IPS-20b (cell line): ENCODE measurements around the gene NUP210.

Experiments used
- H3K27ac ChIP-seq: one replicate; pipeline ENCODE4 v1.5.1; 2013; ENCODE audit warnings: low read length
- H3K27me3 ChIP-seq: 2 replicates; pipeline ENCODE4 v1.6.1; 2013; ENCODE audit warnings: mild to moderate bottlenecking, low read length, inconsistent platforms; ENCODE audit not compliant: insufficient read depth
- H3K36me3 ChIP-seq: 2 replicates; pipeline ENCODE4 v1.6.1; 2013; ENCODE audit warnings: low read depth, mild to moderate bottlenecking, inconsistent platforms, low read length, moderate library complexity; ENCODE audit not compliant: insufficient read depth
- H3K4me1 ChIP-seq: 2 replicates; pipeline ENCODE4 v1.6.1; 2013; ENCODE audit warnings: mild to moderate bottlenecking, control low read depth, inconsistent platforms, low read length, moderate library complexity; ENCODE audit not compliant: insufficient read depth
- H3K4me3 ChIP-seq: 2 replicates; pipeline ENCODE4 v1.5.1; 2013; ENCODE audit warnings: mild to moderate bottlenecking, low read length, inconsistent platforms
- H3K9ac ChIP-seq: 2 replicates; pipeline ENCODE4 v1.6.1; 2013; ENCODE audit warnings: low read depth, mild to moderate bottlenecking, inconsistent platforms, low read length, moderate library complexity
- H3K9me3 ChIP-seq: 2 replicates; pipeline ENCODE4 v1.6.1; 2013; ENCODE audit warnings: mild to moderate bottlenecking, low read depth, low read length, inconsistent platforms; ENCODE audit not compliant: insufficient read depth

Gene NUP210

GRCh38 chr3:13324835-13325501, 95.2 kb downstream of the NUP210 start:
- Histone ChIP-seq H3K4me1 (no peaks in the 10 kb centered on the region), H3K36me3 (peaks cover 86% of the 10 kb centered on the region), H3K9ac (no peak overlapping the region), H3K9me3 (no peaks in the 10 kb centered on the region), H3K27ac (no peak overlapping the region), H3K4me3 (no peak overlapping the region), H3K27me3 (no peaks in the 10 kb centered on the region)

GRCh38 chr3:13323822-13324221, 96.3 kb downstream of the NUP210 start:
- peaks cover 86% of the 10 kb centered on the region for H3K36me3 ChIP-seq
- no peak overlapping the region for H3K9ac ChIP-seq
- no peaks in the 10 kb centered on the region for H3K4me1 ChIP-seq
- no peaks in the 10 kb centered on the region for H3K9me3 ChIP-seq
- H3K4me3 ChIP-seq, result no peak overlapping the region
- H3K27me3 ChIP-seq, result no peaks in the 10 kb centered on the region
- H3K27ac ChIP-seq, result no peak overlapping the region

GRCh38 chr3:13322324-13322723, 97.8 kb downstream of the NUP210 start:
- Histone ChIP-seq H3K9ac (no peak overlapping the region), H3K36me3 (peaks cover 86% of the 10 kb centered on the region)

GRCh38 chr3:13319564-13320220, 100.4 kb downstream of the NUP210 start:
- Histone ChIP-seq H3K27me3 (no peaks in the 10 kb centered on the region), H3K9ac (no peak overlapping the region)

More at GRCh38 chr3:13322324-13322723, 97.8 kb downstream of the NUP210 start:
- H3K4me3 ChIP-seq, result no peak overlapping the region
- H3K27ac ChIP-seq, result no peak overlapping the region
- no peaks in the 10 kb centered on the region for H3K9me3 ChIP-seq
- no peaks in the 10 kb centered on the region for H3K27me3 ChIP-seq
- no peaks in the 10 kb centered on the region for H3K4me1 ChIP-seq

GRCh38 chr3:13318626-13319470, 101.3 kb downstream of the NUP210 start:
- Histone ChIP-seq H3K4me1 (no peaks in the 10 kb centered on the region), H3K9me3 (no peaks in the 10 kb centered on the region), H3K27me3 (no peaks in the 10 kb centered on the region), H3K9ac (no peak overlapping the region), H3K36me3 (peaks cover 78% of the 10 kb centered on the region), H3K4me3 (no peak overlapping the region), H3K27ac (no peak overlapping the region)

More at GRCh38 chr3:13319564-13320220, 100.4 kb downstream of the NUP210 start:
- no peaks in the 10 kb centered on the region for H3K4me1 ChIP-seq
- no peaks in the 10 kb centered on the region for H3K9me3 ChIP-seq
- no peak overlapping the region for H3K27ac ChIP-seq
- H3K36me3 ChIP-seq, result peaks cover 78% of the 10 kb centered on the region
- no peak overlapping the region for H3K4me3 ChIP-seq

- Histone ChIP-seq H3K36me3 (peaks cover 74% of the 10 kb centered on the region), H3K4me3 (no peak overlapping the region), H3K27ac (no peak overlapping the region), H3K4me1 (no peaks in the 10 kb centered on the region), H3K9me3 (no peaks in the 10 kb centered on the region), H3K27me3 (no peaks in the 10 kb centered on the region), H3K9ac (no peak overlapping the region)
Measured at GRCh38 chr3:13317596-13318320, 102.4 kb downstream of the NUP210 start.

GRCh38 chr3:13316603-13317002, 103.5 kb downstream of the NUP210 start:
- no peaks in the 10 kb centered on the region for H3K27me3 ChIP-seq
- no peaks in the 10 kb centered on the region for H3K4me1 ChIP-seq
- H3K36me3 ChIP-seq, result peaks cover 62% of the 10 kb centered on the region
- no peak overlapping the region for H3K4me3 ChIP-seq
- H3K27ac ChIP-seq, result no peak overlapping the region
- no peaks in the 10 kb centered on the region for H3K9me3 ChIP-seq
- H3K9ac ChIP-seq, result no peak overlapping the region

- no peak overlapping the region for H3K27ac ChIP-seq
- no peak overlapping the region for H3K4me3 ChIP-seq
- H3K9me3 ChIP-seq, result no peaks in the 10 kb centered on the region
- no peak overlapping the region for H3K9ac ChIP-seq
- no peaks in the 10 kb centered on the region for H3K4me1 ChIP-seq
- H3K36me3 ChIP-seq, result peaks cover 50% of the 10 kb centered on the region
- H3K27me3 ChIP-seq, result no peaks in the 10 kb centered on the region
Measured at GRCh38 chr3:13314877-13315276, 105.2 kb downstream of the NUP210 start.

GRCh38 chr3:13313813-13314212, 106.3 kb downstream of the NUP210 start:
- Histone ChIP-seq H3K9ac (no peak overlapping the region), H3K27me3 (no peaks in the 10 kb centered on the region), H3K9me3 (no peaks in the 10 kb centered on the region), H3K36me3 (peaks cover 40% of the 10 kb centered on the region), H3K4me3 (no peak overlapping the region), H3K27ac (no peak overlapping the region), H3K4me1 (no peaks in the 10 kb centered on the region)

GRCh38 chr3:13309004-13309403, 111.1 kb downstream of the NUP210 start:
- Histone ChIP-seq H3K4me1 (no peaks in the 10 kb centered on the region), H3K36me3 (peaks cover 4% of the 10 kb centered on the region), H3K9me3 (no peaks in the 10 kb centered on the region), H3K27me3 (no peaks in the 10 kb centered on the region), H3K9ac (no peak overlapping the region), H3K27ac (no peak overlapping the region), H3K4me3 (no peak overlapping the region)

GRCh38 chr3:13308380-13308801, 111.7 kb downstream of the NUP210 start:
- Histone ChIP-seq H3K9me3 (no peaks in the 10 kb centered on the region), H3K4me3 (no peak overlapping the region), H3K4me1 (no peaks in the 10 kb centered on the region), H3K27ac (no peak overlapping the region), H3K27me3 (no peaks in the 10 kb centered on the region), H3K9ac (no peak overlapping the region), H3K36me3 (no peaks in the 10 kb centered on the region)
